HCT116 (cell line): ENCODE results near the gene PCNX1. TPM values are rescaled to one million over a fixed set of nuclear protein-coding genes. Genes with fewer than 3 reads are reported as not detected.

Experiments
- ATAC-seq: fragments of 200-7000 bp; cut with Tn5 transposase; 2 replicates; pipeline ENCODE4 v1.9.1; 2020; ENCODE audit warnings: mild to moderate bottlenecking, moderate library complexity
- BruUV-seq: library from RNA; stranded (reverse); fragments of 400-500 nt; replicated peaks from 2 replicates; lab custom pipeline; 2021; lab: Mats Ljungman, UMichigan
- CTCF ChIA-PET: fragments of 300-600 bp; sonication (Branson Sonifier 250); formaldehyde crosslinking; loops from one replicate; lab custom pipeline; 2021; ENCODE audit warnings: antibody characterized with exemption; lab: Charles Lee
- POLR2A ChIA-PET: fragments of 300-600, 350-600 bp; sonication (Branson Sonifier 250); formaldehyde crosslinking; loops from one replicate; lab custom pipeline; 2021; ENCODE audit warnings: antibody characterized with exemption; lab: Charles Lee
- RAD21 ChIA-PET, 2 experiments: fragments of 300-600 bp; sonication (Branson Sonifier 250); formaldehyde crosslinking; loops; one replicate each; lab custom pipeline; 2023; ENCODE audit warnings: low total read pairs in 2 of 2; ENCODE audit not compliant: uncharacterized antibody in 2 of 2, unreplicated experiment in 2 of 2, low non-redundant PET in 1 of 2; lab: Charles Lee
- DNase-seq: peaks from one replicate; pipeline ENCODE4 v3.0.0-alpha.2; 2010; ENCODE audit warnings: low read depth, low spot score
- H2AFZ ChIP-seq: fragments of 200-600 bp; shearing (Covaris generic), sonication (generic); 2 replicates; pipeline ENCODE4 v1.6.1; 2017; ENCODE audit warnings: low read depth, mixed run types, mixed read lengths, antibody characterized with exemption, low read length; ENCODE audit not compliant: poor library complexity, severe bottlenecking
- H3K27ac ChIP-seq: 2 replicates; pipeline ENCODE4 v1.5.1; 2012; ENCODE audit warnings: low read depth, low read length
- H3K27me3 ChIP-seq: fragments of 200-600 bp; sonication (generic); 2 replicates; pipeline ENCODE4 v1.6.1; 2016; ENCODE audit warnings: mixed run types, low read length, mixed read lengths; ENCODE audit not compliant: insufficient read depth
- H3K36me3 ChIP-seq, 2 experiments: fragments of 200-500 bp in 1 of 2; fragments of 200-600 bp in 1 of 2; sonication (Bioruptor generic) in 1 of 2; sonication (generic) in 1 of 2; 2 replicates each; pipeline versions ENCODE4 v1.5.1 to v1.6.1; 2014 to 2016; ENCODE audit warnings: low read length in 2 of 2, inconsistent platforms in 1 of 2, mixed read lengths in 1 of 2, mixed run types in 1 of 2; ENCODE audit not compliant: insufficient read depth in 2 of 2, control insufficient read depth in 1 of 2
- H3K4me1 ChIP-seq, 2 experiments: fragments of 200-600 bp in 1 of 2; sonication (generic) in 1 of 2; 2 replicates each; pipeline versions ENCODE4 v1.5.1 to v1.6.1; 2012 to 2017; ENCODE audit warnings: low read length in 2 of 2, inconsistent platforms in 1 of 2, mild to moderate bottlenecking in 1 of 2, mixed read lengths in 1 of 2, mixed run types in 1 of 2, moderate library complexity in 1 of 2; ENCODE audit not compliant: insufficient read depth in 2 of 2, control insufficient read depth in 1 of 2
- H3K4me2 ChIP-seq: fragments of 200-600 bp; sonication (generic); 2 replicates; pipeline ENCODE4 v1.6.1; 2017; ENCODE audit warnings: mixed run types, low read length, mixed read lengths
- H3K4me3 ChIP-seq, 2 experiments: fragments of 200-600 bp in 1 of 2; sonication (generic) in 1 of 2; replicated peaks in 1 of 2; 2 replicates each; pipeline ENCODE4 v1.5.1; 2011 to 2016; ENCODE audit warnings: low read length in 2 of 2, control low read depth in 1 of 2, low read depth in 1 of 2, mild to moderate bottlenecking in 1 of 2, mixed read lengths in 1 of 2, mixed run types in 1 of 2
- H3K79me2 ChIP-seq: fragments of 200-600 bp; sonication (generic); 2 replicates; pipeline ENCODE4 v1.6.1; 2017; ENCODE audit warnings: mild to moderate bottlenecking, mixed run types, low read length, moderate library complexity, mixed read lengths; ENCODE audit not compliant: insufficient read depth
- H3K9ac ChIP-seq: fragments of 200-600 bp; sonication (generic); 2 replicates; pipeline ENCODE4 v1.6.1; 2016; ENCODE audit warnings: low read length, mixed read lengths
- H3K9me2 ChIP-seq: fragments of 200-600 bp; sonication (generic), shearing (Covaris generic); 2 replicates; pipeline ENCODE4 v1.6.1; 2017; ENCODE audit warnings: mixed run types, mild to moderate bottlenecking, moderate library complexity; ENCODE audit not compliant: insufficient read depth
- H3K9me3 ChIP-seq, 2 experiments: fragments of 200-500 bp in 1 of 2; fragments of 200-600 bp in 1 of 2; sonication (Bioruptor generic) in 1 of 2; sonication (generic) in 1 of 2; 2 replicates each; pipeline ENCODE4 v1.6.1; 2014 to 2017; ENCODE audit warnings: low read length in 2 of 2, mixed read lengths in 2 of 2, inconsistent platforms in 1 of 2, low read depth in 1 of 2, mild to moderate bottlenecking in 1 of 2, mixed run types in 1 of 2, moderate library complexity in 1 of 2; ENCODE audit not compliant: control insufficient read depth in 1 of 2, insufficient read depth in 1 of 2
- H4K20me1 ChIP-seq: fragments of 200-600 bp; sonication (generic), shearing (Covaris generic); 2 replicates; pipeline ENCODE4 v1.6.1; 2017; ENCODE audit warnings: mixed run types, mild to moderate bottlenecking, moderate library complexity; ENCODE audit not compliant: insufficient read depth
- CBX3 ChIP-seq: IDR thresholded peaks from 2 replicates; pipeline ENCODE4 v1.6.1; 2012; ENCODE audit warnings: low read depth
- EGR1 ChIP-seq: IDR thresholded peaks from 2 replicates; pipeline ENCODE4 v1.6.1; 2012; ENCODE audit warnings: low read depth
- ELF1 ChIP-seq: IDR thresholded peaks from 2 replicates; pipeline ENCODE4 v1.6.1; 2012; ENCODE audit warnings: low read depth, borderline replicate concordance
- EZH2 ChIP-seq: fragments of 200-600 bp; sonication (generic); IDR thresholded peaks from 2 replicates; pipeline ENCODE4 v1.6.1; 2017; ENCODE audit warnings: antibody characterized with exemption, mixed run types
- EZH2phosphoT487 ChIP-seq: fragments of 200-600 bp; IDR thresholded peaks from 2 replicates; pipeline ENCODE4 v1.6.1; 2018; ENCODE audit warnings: antibody characterized with exemption, borderline replicate concordance
- FOSL1 ChIP-seq: IDR thresholded peaks from 2 replicates; pipeline ENCODE4 v1.6.1; 2012; ENCODE audit warnings: low read depth
- POLR2A ChIP-seq: IDR thresholded peaks from 2 replicates; pipeline ENCODE4 v1.7.0; 2011; ENCODE audit warnings: borderline replicate concordance; ENCODE audit not compliant: insufficient read depth, insufficient read length; ENCODE audit errors: extremely low read depth
- RAD21 ChIP-seq: IDR thresholded peaks from 2 replicates; pipeline ENCODE4 v1.6.1; 2012; ENCODE audit warnings: low read depth, mild to moderate bottlenecking
- SRF ChIP-seq: IDR thresholded peaks from 2 replicates; pipeline ENCODE4 v1.6.1; 2012; ENCODE audit warnings: low read depth
- TCF7L2 ChIP-seq: IDR thresholded peaks from 2 replicates; pipeline ENCODE4 v1.7.0; 2011; ENCODE audit warnings: borderline replicate concordance, inconsistent platforms; ENCODE audit not compliant: insufficient read depth, insufficient read length; ENCODE audit errors: extremely low read depth
- ZNF274 ChIP-seq: fragments of 200-500 bp; sonication (Bioruptor generic); IDR thresholded peaks from 2 replicates; pipeline ENCODE4 v1.6.1; 2014; ENCODE audit warnings: mild to moderate bottlenecking, low read depth, low read length, inconsistent platforms
- intact Hi-C: fragments of 100-400 bp; cut with micrococcal nuclease; formaldehyde crosslinking; loops from 2 replicates; pipeline ENCODE4 v1.10.0; 2022
- total RNA-seq: library from RNA; stranded (reverse); gene quantifications from one replicate; pipeline ENCODE4 v1.2.1, GENCODE V29; 2021; ENCODE audit not compliant: unreplicated experiment
- TF ChIP-seq, protein P1 (sequence below): IDR thresholded peaks from 2 replicates; pipeline ENCODE4 v1.6.1; 2011; ENCODE audit warnings: mild to moderate bottlenecking, low read length, moderate library complexity; ENCODE audit not compliant: insufficient replicate concordance; ENCODE audit errors: extremely low read depth
- TF ChIP-seq, protein P2 (sequence below), 3 experiments: fragments of 200-600 bp in 1 of 3; sonication (generic) in 1 of 3; IDR thresholded peaks in 2 of 3; conservative IDR thresholded peaks in 1 of 3; 2 replicates each; pipeline ENCODE4 v1.5.1; 2012 to 2017; ENCODE audit warnings: low read depth in 2 of 3, low read length in 2 of 3, antibody characterized with exemption in 1 of 3, borderline replicate concordance in 1 of 3, control low read depth in 1 of 3, mild to moderate bottlenecking in 1 of 3, mixed read lengths in 1 of 3, mixed run types in 1 of 3, moderate library complexity in 1 of 3; ENCODE audit not compliant: insufficient read depth in 1 of 3
- TF ChIP-seq, protein P3 (sequence below): IDR thresholded peaks from 2 replicates; pipeline ENCODE4 v1.6.1; 2012

Gene PCNX1
- total RNA-seq, 1 experiment from 2014 or later, result 52.2 TPM

DNA sequence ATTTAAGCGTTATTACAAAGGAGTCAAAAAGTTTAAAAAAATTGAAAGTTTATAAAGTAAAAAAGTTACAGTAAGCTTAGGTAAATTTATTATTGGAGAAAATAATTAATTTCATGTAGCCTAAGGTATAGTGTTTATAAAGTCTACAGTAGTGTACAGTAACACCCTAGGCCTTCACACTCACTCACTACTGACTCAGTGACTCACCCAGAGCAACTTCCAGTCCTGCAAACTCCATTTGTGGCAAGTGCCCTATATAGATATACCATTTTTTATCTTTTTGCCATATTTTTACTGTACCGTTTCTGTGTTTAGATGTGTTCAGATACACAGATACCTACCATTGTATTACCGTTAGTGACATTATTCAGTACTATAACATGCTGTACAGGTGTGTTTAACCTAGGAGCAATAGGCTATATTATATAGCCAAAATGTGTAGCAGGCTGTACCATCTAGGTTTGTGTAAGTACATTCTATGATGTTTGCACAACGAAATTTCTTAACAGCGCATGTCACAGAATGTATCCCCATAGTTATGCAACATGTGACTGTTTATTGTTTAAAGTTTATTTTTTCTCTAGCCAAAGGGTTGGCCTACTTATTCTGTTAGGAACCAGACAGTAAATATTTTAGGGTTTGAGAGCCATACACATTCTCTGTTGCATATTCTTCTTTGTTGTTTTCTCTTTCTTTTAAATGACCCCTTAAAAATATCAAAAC lies 155.5 kb downstream of the PCNX1 start:
- no peak overlapping the region for H2AFZ ChIP-seq

More for the DNA sequence above, 155.5 kb downstream of the PCNX1 start:
- Histone ChIP-seq H3K79me2 (no peaks in the 10 kb centered on the region), H3K4me2 (no peak overlapping the region), H3K27me3 (no peaks in the 10 kb centered on the region), H3K9me3 (no peaks in the 10 kb centered on the region), H3K36me3 (peaks cover 6 to 11% of the 10 kb centered on the region in 2 experiments; a peak in 3 of 4 replicates), H3K4me1 (no peaks in the 10 kb centered on the region), H3K27ac (no peak overlapping the region), H3K9me2 (no peaks in the 10 kb centered on the region), H3K4me3 (no peak overlapping the region), H4K20me1 (no peaks in the 10 kb centered on the region), H3K9ac (no peak overlapping the region)
- no TSS peak for BruUV-seq
- intact Hi-C loops, result no loop called here
- no peak for DNase-seq
- ChIA-PET RAD21 (no interaction called here), CTCF (interaction anchor here (1.1 kb wide), 1 partner anchor 13 kb away, joined by 3 read pairs; no protein-coding TSS in a partner anchor), POLR2A (no interaction called here)
- TF ChIP-seq, protein P1, sequence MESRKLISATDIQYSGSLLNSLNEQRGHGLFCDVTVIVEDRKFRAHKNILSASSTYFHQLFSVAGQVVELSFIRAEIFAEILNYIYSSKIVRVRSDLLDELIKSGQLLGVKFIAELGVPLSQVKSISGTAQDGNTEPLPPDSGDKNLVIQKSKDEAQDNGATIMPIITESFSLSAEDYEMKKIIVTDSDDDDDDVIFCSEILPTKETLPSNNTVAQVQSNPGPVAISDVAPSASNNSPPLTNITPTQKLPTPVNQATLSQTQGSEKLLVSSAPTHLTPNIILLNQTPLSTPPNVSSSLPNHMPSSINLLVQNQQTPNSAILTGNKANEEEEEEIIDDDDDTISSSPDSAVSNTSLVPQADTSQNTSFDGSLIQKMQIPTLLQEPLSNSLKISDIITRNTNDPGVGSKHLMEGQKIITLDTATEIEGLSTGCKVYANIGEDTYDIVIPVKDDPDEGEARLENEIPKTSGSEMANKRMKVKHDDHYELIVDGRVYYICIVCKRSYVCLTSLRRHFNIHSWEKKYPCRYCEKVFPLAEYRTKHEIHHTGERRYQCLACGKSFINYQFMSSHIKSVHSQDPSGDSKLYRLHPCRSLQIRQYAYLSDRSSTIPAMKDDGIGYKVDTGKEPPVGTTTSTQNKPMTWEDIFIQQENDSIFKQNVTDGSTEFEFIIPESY, result no peak
- no peak for TF ChIP-seq ZNF274
- no peak for TF ChIP-seq RAD21
- TF ChIP-seq EZH2, result no peak
- TF ChIP-seq ELF1, result no peak
- TF ChIP-seq EGR1, result no peak
- no peak for TF ChIP-seq EZH2phosphoT487
- TF ChIP-seq, protein P2, sequence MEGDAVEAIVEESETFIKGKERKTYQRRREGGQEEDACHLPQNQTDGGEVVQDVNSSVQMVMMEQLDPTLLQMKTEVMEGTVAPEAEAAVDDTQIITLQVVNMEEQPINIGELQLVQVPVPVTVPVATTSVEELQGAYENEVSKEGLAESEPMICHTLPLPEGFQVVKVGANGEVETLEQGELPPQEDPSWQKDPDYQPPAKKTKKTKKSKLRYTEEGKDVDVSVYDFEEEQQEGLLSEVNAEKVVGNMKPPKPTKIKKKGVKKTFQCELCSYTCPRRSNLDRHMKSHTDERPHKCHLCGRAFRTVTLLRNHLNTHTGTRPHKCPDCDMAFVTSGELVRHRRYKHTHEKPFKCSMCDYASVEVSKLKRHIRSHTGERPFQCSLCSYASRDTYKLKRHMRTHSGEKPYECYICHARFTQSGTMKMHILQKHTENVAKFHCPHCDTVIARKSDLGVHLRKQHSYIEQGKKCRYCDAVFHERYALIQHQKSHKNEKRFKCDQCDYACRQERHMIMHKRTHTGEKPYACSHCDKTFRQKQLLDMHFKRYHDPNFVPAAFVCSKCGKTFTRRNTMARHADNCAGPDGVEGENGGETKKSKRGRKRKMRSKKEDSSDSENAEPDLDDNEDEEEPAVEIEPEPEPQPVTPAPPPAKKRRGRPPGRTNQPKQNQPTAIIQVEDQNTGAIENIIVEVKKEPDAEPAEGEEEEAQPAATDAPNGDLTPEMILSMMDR (IDR thresholded peaks at IDR 0.05 in 2 of 3, conservative IDR thresholded peaks at IDR 0.05 in 1 of 3; ENCODE audit: borderline replicate concordance in 1 of 3, insufficient read depth in 1 of 3, low read depth in 2 of 3, low read length in 2 of 3), result no peak
- TF ChIP-seq FOSL1, result no peak
- TF ChIP-seq POLR2A, result no peak
- TF ChIP-seq SRF, result no peak
- no peak for TF ChIP-seq TCF7L2
- TF ChIP-seq, protein P3, sequence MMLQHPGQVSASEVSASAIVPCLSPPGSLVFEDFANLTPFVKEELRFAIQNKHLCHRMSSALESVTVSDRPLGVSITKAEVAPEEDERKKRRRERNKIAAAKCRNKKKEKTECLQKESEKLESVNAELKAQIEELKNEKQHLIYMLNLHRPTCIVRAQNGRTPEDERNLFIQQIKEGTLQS, result no peak
- no peak for TF ChIP-seq CBX3
- ATAC-seq, result no peak
